Activated CD4-positive, alpha-beta memory T cell treated with anti-CD3 and anti-CD28 coated beads, Interleukin-2, amount 10 ng/mL, durations not matched to agents 7 days and 5 days (primary cell): ENCODE results near the gene EGR1. TPM values are rescaled to one million over a fixed set of nuclear protein-coding genes. Genes with fewer than 3 reads are reported as not detected.

Experiments used
- CTCF ChIA-PET: fragments of 350-600 bp; sonication (Branson Sonifier 250); formaldehyde crosslinking; loops from one replicate; lab custom pipeline; 2021; ENCODE audit warnings: antibody characterized with exemption, inconsistent platforms; lab: Charles Lee
- POLR2A ChIA-PET: fragments of 350-600 bp; sonication (Branson Sonifier 250); formaldehyde crosslinking; loops from one replicate; lab custom pipeline; 2021; ENCODE audit warnings: antibody characterized with exemption; lab: Charles Lee
- DNase-seq: peaks from one replicate; pipeline ENCODE4 v3.0.0-alpha.2; 2020
- H3K27ac Mint-ChIP-seq: one replicate; pipeline ENCODE4 v1.8.0; 2021; ENCODE audit warnings: mild to moderate bottlenecking, mixed read lengths
- H3K27me3 Mint-ChIP-seq: one replicate; pipeline ENCODE4 v1.8.0; 2021; ENCODE audit warnings: mixed read lengths
- H3K36me3 Mint-ChIP-seq: one replicate; pipeline ENCODE4 v1.8.0; 2021; ENCODE audit warnings: low read depth, mixed read lengths
- H3K4me1 Mint-ChIP-seq: one replicate; pipeline ENCODE4 v1.8.0; 2021; ENCODE audit warnings: mixed read lengths
- H3K4me3 Mint-ChIP-seq: one replicate; pipeline ENCODE4 v1.8.0; 2021; ENCODE audit warnings: mild to moderate bottlenecking, mixed read lengths
- H3K9me3 Mint-ChIP-seq: one replicate; pipeline ENCODE4 v1.8.0; 2021; ENCODE audit warnings: mixed read lengths
- total RNA-seq, 2 experiments: library from RNA; stranded (reverse); gene quantifications; one replicate each; pipeline ENCODE4 v1.2.3, GENCODE V29; 2021

The EGR1 gene
- total RNA-seq, 2 experiments from 2014 or later, result 21.0 to 21.6 TPM

DNA sequence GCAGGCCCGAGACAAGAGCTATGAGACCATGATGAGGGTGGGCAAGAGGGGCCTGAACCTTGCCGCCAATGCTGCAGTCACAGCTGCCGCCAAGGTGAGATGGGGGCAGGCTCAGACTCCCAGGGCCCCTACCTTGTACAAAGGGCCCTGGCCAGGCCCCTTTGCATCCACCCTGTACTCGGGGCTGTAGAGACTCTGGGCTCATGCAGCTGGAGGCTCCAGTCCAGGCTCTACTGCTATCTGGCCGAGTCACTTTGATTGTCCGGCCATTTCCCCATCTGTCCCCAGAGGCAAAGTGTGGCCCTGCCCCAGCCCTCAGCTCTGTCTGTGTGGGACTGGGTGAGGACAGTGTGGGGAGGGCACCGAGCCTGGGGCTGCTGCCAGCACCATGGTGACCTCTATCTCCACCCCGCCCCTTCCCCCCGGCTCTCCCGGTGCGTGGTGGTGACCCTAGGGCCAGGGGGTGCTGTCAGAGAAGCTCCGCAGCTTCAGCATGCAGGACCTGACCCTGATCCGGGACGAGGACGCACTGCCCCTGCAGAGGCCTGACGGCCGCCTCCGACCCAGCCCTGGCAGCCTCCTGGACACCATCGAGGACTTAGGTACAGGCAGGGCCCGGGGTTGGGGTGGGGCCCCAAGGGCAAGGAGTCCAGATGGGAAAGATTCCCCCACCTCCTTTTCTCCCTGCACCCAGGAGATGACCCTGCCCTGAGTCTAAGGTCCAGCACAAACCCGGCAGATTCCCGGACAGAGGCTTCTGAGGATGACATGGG, 20.3 kb upstream of the EGR1 start:
- peaks cover 2% of the 10 kb centered on the region for H3K4me1 Mint-ChIP-seq
- POLR2A ChIA-PET, result interaction anchor here (1.5 kb wide), 1 partner anchor 18 kb away, joined by 3 read pairs; no protein-coding TSS in a partner anchor
- no peak for DNase-seq
- no peak overlapping the region for H3K27ac Mint-ChIP-seq
- CTCF ChIA-PET, result interaction anchor here (1.3 to 1.4 kb wide), 2 partner anchors 19 to 103 kb away, joined by 3 read pairs; no protein-coding TSS in a partner anchor
- H3K36me3 Mint-ChIP-seq, result no peaks in the 10 kb centered on the region
- H3K4me3 Mint-ChIP-seq, result no peak overlapping the region
- no peaks in the 10 kb centered on the region for H3K9me3 Mint-ChIP-seq
- H3K27me3 Mint-ChIP-seq, result peaks cover 3% of the 10 kb centered on the region

DNA sequence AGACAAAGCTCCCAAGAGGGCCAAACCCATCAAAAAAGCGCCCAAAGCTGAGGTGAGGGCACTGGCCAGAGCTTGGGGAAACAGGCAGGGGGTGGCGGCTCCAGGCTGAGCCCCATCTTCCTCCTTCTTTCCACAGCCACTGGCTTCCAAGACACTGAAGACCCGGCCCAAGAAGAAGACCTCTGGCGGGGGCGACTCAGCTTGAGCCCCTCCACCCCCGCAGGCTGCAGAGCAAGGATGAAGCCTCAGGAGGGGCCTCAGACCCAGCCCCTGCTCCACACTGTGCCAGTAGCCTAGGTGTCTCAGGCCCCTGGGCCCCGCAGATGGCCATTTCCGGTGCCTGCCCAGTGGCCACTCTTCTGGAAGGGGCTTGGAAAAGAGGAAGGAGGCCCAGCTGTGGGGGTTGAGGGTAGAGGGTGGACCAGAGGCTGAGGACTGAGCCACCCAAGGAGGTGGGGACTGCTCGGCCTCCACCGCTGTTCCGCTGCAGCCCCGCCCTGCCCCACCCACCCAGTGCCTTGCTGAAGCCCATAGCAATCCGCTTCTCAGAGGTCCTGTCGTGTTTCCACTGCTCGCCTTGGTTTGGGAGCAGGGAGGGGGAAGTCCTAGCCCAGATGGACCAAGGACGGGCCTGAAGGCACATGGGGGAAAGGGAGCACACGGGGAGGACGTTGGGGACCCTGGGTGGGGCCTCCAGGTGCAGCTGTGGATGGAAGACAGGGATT, 19.6 kb upstream of the EGR1 start:
- POLR2A ChIA-PET, result interaction anchor here (1.5 kb wide), 1 partner anchor 18 kb away, joined by 3 read pairs; no protein-coding TSS in a partner anchor

GRCh38 chr5:138448070-138448469, 17.2 kb upstream of the EGR1 start:
- CTCF ChIA-PET, result interaction anchor here (1.0 to 4.8 kb wide), 6 partner anchors 11 to 100 kb away, joined by 3 to 46 read pairs (median 18); partner anchors contain the start of gene EGR1
- Mint-ChIP-seq H3K9me3 (no peaks in the 10 kb centered on the region), H3K27ac (no peak overlapping the region), H3K27me3 (peaks cover 3% of the 10 kb centered on the region), H3K36me3 (no peaks in the 10 kb centered on the region), H3K4me3 (no peak overlapping the region), H3K4me1 (peaks cover 5% of the 10 kb centered on the region)
- DNase-seq, result no peak
- POLR2A ChIA-PET, result interaction anchor here (2.5 kb wide), 1 partner anchor 16 kb away, joined by 8 read pairs; no protein-coding TSS in a partner anchor

More for the DNA sequence above, 19.6 kb upstream of the EGR1 start:
- CTCF ChIA-PET, result interaction anchor here (1.3 to 1.4 kb wide), 2 partner anchors 18 to 102 kb away, joined by 3 read pairs; no protein-coding TSS in a partner anchor
- H3K36me3 Mint-ChIP-seq, result no peaks in the 10 kb centered on the region
- no peak overlapping the region for H3K4me3 Mint-ChIP-seq
- DNase-seq, result no peak
- H3K9me3 Mint-ChIP-seq, result no peaks in the 10 kb centered on the region
- no peak overlapping the region for H3K27ac Mint-ChIP-seq
- H3K27me3 Mint-ChIP-seq, result peaks cover 3% of the 10 kb centered on the region
- peaks cover 5% of the 10 kb centered on the region for H3K4me1 Mint-ChIP-seq

GRCh38 chr5:138448481-138449398, 16.5 kb upstream of the EGR1 start:
- H3K4me1 Mint-ChIP-seq, result peaks cover 5% of the 10 kb centered on the region
- H3K4me3 Mint-ChIP-seq, result no peak overlapping the region
- POLR2A ChIA-PET, result interaction anchor here (1.9 to 2.5 kb wide), 3 partner anchors 15 to 127 kb away, joined by 6 to 8 read pairs (median 7); partner anchors contain the start of genes ETF1 and HSPA9
- DNase-seq, result no peak
- CTCF ChIA-PET, result interaction anchor here (0.8 to 4.8 kb wide), 15 partner anchors 10 to 102 kb away, joined by 3 to 46 read pairs (median 5); partner anchors contain the start of genes EGR1, KDM3B and REEP2
- H3K9me3 Mint-ChIP-seq, result no peaks in the 10 kb centered on the region
- H3K27me3 Mint-ChIP-seq, result peaks cover 3% of the 10 kb centered on the region
- no peaks in the 10 kb centered on the region for H3K36me3 Mint-ChIP-seq
- no peak overlapping the region for H3K27ac Mint-ChIP-seq

- Mint-ChIP-seq H3K27me3 (peaks cover 3% of the 10 kb centered on the region), H3K9me3 (no peaks in the 10 kb centered on the region), H3K36me3 (no peaks in the 10 kb centered on the region), H3K27ac (no peak overlapping the region), H3K4me1 (peaks cover 5% of the 10 kb centered on the region), H3K4me3 (no peak overlapping the region)
- DNase-seq, result peak; percentile 82
- ChIA-PET CTCF (interaction anchor here (0.6 to 4.8 kb wide), 24 partner anchors 9 to 810 kb away, joined by 3 to 46 read pairs (median 4); partner anchors contain the start of genes EGR1, KDM3B and REEP2), POLR2A (interaction anchor here (1.0 to 2.5 kb wide), 6 partner anchors 14 to 126 kb away, joined by 3 to 8 read pairs (median 5); partner anchors contain the start of genes ETF1 and HSPA9)
Observed at GRCh38 chr5:138449501-138450239, 15.6 kb upstream of the EGR1 start.

- no peaks in the 10 kb centered on the region for H3K36me3 Mint-ChIP-seq
- no peak for DNase-seq
- no peak overlapping the region for H3K27ac Mint-ChIP-seq
- H3K4me1 Mint-ChIP-seq, result peaks cover 5% of the 10 kb centered on the region
- POLR2A ChIA-PET, result interaction anchor here (0.7 to 2.4 kb wide), 4 partner anchors 15 to 263 kb away, joined by 3 to 7 read pairs (median 4); partner anchors contain the start of genes EGR1, ETF1 and FAM53C
- H3K9me3 Mint-ChIP-seq, result no peaks in the 10 kb centered on the region
- no peak overlapping the region for H3K4me3 Mint-ChIP-seq
- peaks cover 3% of the 10 kb centered on the region for H3K27me3 Mint-ChIP-seq
- CTCF ChIA-PET, result interaction anchor here (0.7 to 4.8 kb wide), 18 partner anchors 8 to 568 kb away, joined by 3 to 46 read pairs (median 6); partner anchors contain the start of genes EGR1 and KDM3B
Observed at GRCh38 chr5:138450971-138451370, 14.3 kb upstream of the EGR1 start.

- peaks cover 5% of the 10 kb centered on the region for H3K4me1 Mint-ChIP-seq
- no peak overlapping the region for H3K4me3 Mint-ChIP-seq
- H3K27ac Mint-ChIP-seq, result no peak overlapping the region
- POLR2A ChIA-PET, result interaction anchor here (0.9 kb wide), 1 partner anchor 13 kb away, joined by 4 read pairs; the partner anchor contains the start of gene EGR1
- no peaks in the 10 kb centered on the region for H3K36me3 Mint-ChIP-seq
- peaks cover 6% of the 10 kb centered on the region for H3K27me3 Mint-ChIP-seq
- DNase-seq, result no peak
- H3K9me3 Mint-ChIP-seq, result no peaks in the 10 kb centered on the region
- CTCF ChIA-PET, result interaction anchor here (0.6 to 2.1 kb wide), 3 partner anchors 14 to 1245 kb away, joined by 3 to 6 read pairs (median 4); no protein-coding TSS in a partner anchor
Observed at GRCh38 chr5:138452720-138453119, 12.6 kb upstream of the EGR1 start.

DNA sequence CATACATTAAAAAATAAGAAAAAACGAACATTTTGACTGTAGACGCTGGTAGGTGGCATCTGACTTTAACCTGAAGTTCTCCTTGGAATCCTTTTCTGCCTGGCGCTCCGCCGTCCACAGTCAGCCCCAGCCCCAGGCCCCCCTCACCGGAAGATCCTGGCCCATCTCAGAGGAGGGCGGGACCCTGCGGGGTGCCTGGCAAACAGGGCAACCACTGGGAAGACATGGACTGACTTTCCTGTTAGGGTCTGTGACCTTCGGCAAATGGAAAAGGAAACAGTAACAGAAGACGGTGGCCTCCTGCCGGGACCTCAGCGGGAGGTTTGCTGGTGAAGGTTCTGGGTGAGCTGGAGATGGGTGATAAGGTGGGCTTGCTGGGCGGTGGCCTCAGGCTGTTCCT, 11.7 kb upstream of the EGR1 start:
- ChIA-PET POLR2A (interaction anchor here (0.9 kb wide), 1 partner anchor 12 kb away, joined by 4 read pairs; the partner anchor contains the start of gene EGR1), CTCF (interaction anchor here (0.6 kb wide), 1 partner anchor 1246 kb away, joined by 4 read pairs; no protein-coding TSS in a partner anchor)
- H3K4me3 Mint-ChIP-seq, result no peak overlapping the region
- no peak for DNase-seq
- no peaks in the 10 kb centered on the region for H3K9me3 Mint-ChIP-seq
- H3K27me3 Mint-ChIP-seq, result peaks cover 6% of the 10 kb centered on the region
- no peaks in the 10 kb centered on the region for H3K36me3 Mint-ChIP-seq
- H3K4me1 Mint-ChIP-seq, result peaks cover 11% of the 10 kb centered on the region
- H3K27ac Mint-ChIP-seq, result no peak overlapping the region

GRCh38 chr5:138454121-138454520, 11.2 kb upstream of the EGR1 start:
- ChIA-PET POLR2A (no interaction called here), CTCF (interaction anchor here (1.8 to 1.9 kb wide), 2 partner anchors 10 to 49 kb away, joined by 9 to 10 read pairs; partner anchors contain the start of gene EGR1)
- no peak overlapping the region for H3K27ac Mint-ChIP-seq
- H3K4me1 Mint-ChIP-seq, result peaks cover 17% of the 10 kb centered on the region
- peaks cover 4% of the 10 kb centered on the region for H3K27me3 Mint-ChIP-seq
- no peak overlapping the region for H3K4me3 Mint-ChIP-seq
- DNase-seq, result no peak
- no peaks in the 10 kb centered on the region for H3K9me3 Mint-ChIP-seq
- peaks cover under 1% of the 10 kb centered on the region for H3K36me3 Mint-ChIP-seq

- CTCF ChIA-PET, result interaction anchor here (0.7 to 1.9 kb wide), 4 partner anchors 9 to 48 kb away, joined by 3 to 10 read pairs (median 6); partner anchors contain the start of gene EGR1
- Mint-ChIP-seq H3K27ac (no peak overlapping the region), H3K36me3 (peaks cover 2% of the 10 kb centered on the region), H3K27me3 (peaks cover 4% of the 10 kb centered on the region), H3K4me3 (no peak overlapping the region), H3K9me3 (no peaks in the 10 kb centered on the region), H3K4me1 (peaks cover 21% of the 10 kb centered on the region)
- POLR2A ChIA-PET, result no interaction called here
- no peak for DNase-seq
Observed at GRCh38 chr5:138455232-138455930, 9.9 kb upstream of the EGR1 start.
